IPS DF 6.9 (cell line): ENCODE measurements around the gene MAGI2.
"Not testable (repeated sequence)": the region's sequence is repeated elsewhere in the genome, so short reads cannot be mapped to it uniquely, and the experiment has no call there.

Experiments
- DNase-seq: peaks from one replicate; pipeline ENCODE4 v3.0.0-alpha.2; 2013; ENCODE audit warnings: low read depth, low spot score
- H3K27ac ChIP-seq: one replicate; pipeline ENCODE4 v1.5.1; 2013; ENCODE audit warnings: low read length, control low read depth
- H3K27me3 ChIP-seq: 2 replicates; pipeline ENCODE4 v1.6.1; 2013; ENCODE audit warnings: mild to moderate bottlenecking, low read length; ENCODE audit not compliant: control insufficient read depth, insufficient read depth
- H3K36me3 ChIP-seq: 2 replicates; pipeline ENCODE4 v1.6.1; 2013; ENCODE audit warnings: low read length; ENCODE audit not compliant: control insufficient read depth, insufficient read depth
- H3K4me1 ChIP-seq: 2 replicates; pipeline ENCODE4 v1.6.1; 2013; ENCODE audit warnings: low read length; ENCODE audit not compliant: control insufficient read depth, insufficient read depth
- H3K4me3 ChIP-seq: 2 replicates; pipeline ENCODE4 v1.5.1; 2013; ENCODE audit warnings: mild to moderate bottlenecking, low read length
- H3K9me3 ChIP-seq: 2 replicates; pipeline ENCODE4 v1.6.1; 2013; ENCODE audit warnings: low read length, inconsistent platforms; ENCODE audit not compliant: control insufficient read depth, insufficient read depth
- WGBS: extraction: QIAGEN DNeasy Blood & Tissue Kit; methylation state at CpG from one replicate; pipeline ENCODE4 v1.1.7; 2013; ENCODE audit warnings: mixed read lengths, missing lambda C conversion rate; ENCODE audit not compliant: insufficient read length, insufficient coverage; 5-methylcytosine and 5-hydroxymethylcytosine counted together

Gene MAGI2

DNA sequence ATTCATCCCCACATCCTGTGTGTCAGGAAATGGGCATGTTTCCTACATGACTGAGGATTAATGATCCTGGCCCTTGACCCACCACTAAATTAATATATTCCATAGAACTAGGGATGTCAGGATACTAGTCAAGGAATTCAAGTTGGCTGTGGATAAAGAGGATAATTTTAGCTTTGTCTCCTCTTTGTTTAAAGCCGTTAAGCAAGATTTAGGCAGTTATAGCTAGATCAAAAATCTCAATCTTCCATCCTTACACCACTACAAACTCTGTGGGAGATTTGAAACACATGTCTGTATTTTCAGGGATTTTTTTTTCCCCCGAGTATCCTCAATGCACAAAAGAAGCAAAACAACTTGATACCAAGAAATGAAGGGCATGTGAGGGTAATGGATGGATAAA lies 417.1 kb downstream of the MAGI2 start:
- DNase-seq, result no peak
- no peak overlapping the region for H3K27ac ChIP-seq
- H3K4me1 ChIP-seq, result no peaks in the 10 kb centered on the region
- no peaks in the 10 kb centered on the region for H3K27me3 ChIP-seq
- WGBS, result no CpG with 5 or more reads among the region's 2 CpGs
- H3K4me3 ChIP-seq, result no peak overlapping the region
- H3K9me3 ChIP-seq, result no peaks in the 10 kb centered on the region
- H3K36me3 ChIP-seq, result no peaks in the 10 kb centered on the region

DNA sequence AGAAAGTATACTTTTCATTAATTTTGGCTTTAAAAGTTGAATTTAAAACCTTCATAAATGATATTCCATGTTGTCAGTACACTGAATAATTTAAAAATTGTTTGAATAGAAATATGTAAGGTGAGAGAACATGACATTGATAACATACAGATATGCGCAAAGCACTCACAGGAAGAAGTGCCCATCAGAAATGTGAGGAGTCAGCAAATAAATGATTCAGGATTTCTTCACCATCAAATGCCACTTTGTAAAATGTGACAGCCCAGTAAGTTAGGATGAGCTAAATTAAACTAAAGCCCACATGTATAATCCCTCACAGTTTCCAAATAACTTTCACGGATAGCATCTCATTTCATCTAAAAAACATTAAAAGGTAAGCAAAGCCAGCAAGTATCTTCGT lies 417.6 kb downstream of the MAGI2 start:
- DNase-seq, result no peak
- Histone ChIP-seq H3K36me3 (no peaks in the 10 kb centered on the region), H3K9me3 (no peaks in the 10 kb centered on the region), H3K4me3 (no peak overlapping the region), H3K4me1 (no peaks in the 10 kb centered on the region), H3K27ac (no peak overlapping the region), H3K27me3 (no peaks in the 10 kb centered on the region)
- no CpG with 5 or more reads among the region's 3 CpGs for WGBS

DNA sequence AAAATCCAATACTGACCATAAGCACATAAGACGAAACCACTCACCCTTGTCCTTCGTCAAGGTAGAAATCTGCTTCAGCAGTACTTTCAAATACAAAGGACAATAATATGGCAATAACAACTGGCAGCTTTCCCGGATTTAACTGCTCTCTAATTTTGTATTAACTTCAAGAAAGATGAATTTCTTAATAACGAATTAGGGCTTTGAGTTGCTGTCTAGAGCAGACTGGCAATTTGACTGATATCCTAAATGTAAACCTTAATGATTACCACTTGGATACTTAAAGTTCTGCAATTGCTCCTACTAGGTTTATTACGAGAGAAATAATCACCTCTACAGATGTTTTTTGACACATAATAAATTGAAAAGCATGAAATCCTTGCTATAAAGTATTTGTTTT lies 418.7 kb downstream of the MAGI2 start:
- H3K9me3 ChIP-seq, result no peaks in the 10 kb centered on the region
- no peaks in the 10 kb centered on the region for H3K27me3 ChIP-seq
- no CpG with 5 or more reads among the region's 5 CpGs for WGBS
- H3K27ac ChIP-seq, result no peak overlapping the region
- no peak for DNase-seq
- H3K4me1 ChIP-seq, result no peaks in the 10 kb centered on the region
- no peaks in the 10 kb centered on the region for H3K36me3 ChIP-seq
- H3K4me3 ChIP-seq, result no peak overlapping the region

DNA sequence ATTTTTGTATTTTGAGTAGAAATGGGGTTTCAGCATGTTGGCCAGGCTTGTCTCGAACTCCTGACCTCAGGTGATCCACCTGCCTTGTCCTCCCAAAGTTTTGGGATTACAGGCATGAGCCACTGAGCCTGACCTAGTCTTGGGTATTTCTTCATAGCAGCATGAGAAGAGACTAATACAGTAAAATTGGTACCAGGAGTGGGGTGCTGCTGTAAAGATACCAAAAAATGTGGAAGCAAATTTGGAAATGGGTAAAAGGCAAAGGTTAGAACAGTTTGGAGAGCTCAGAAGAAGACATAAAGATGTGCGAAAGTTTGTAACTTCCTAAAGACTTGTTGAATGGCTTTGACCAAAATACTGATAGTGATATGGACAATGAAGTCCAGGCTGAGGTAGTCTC lies 433.8 kb downstream of the MAGI2 start:
- H3K27me3 ChIP-seq, H3K36me3 ChIP-seq, DNase-seq, H3K4me1 ChIP-seq, H3K9me3 ChIP-seq, H3K4me3 ChIP-seq, H3K27ac ChIP-seq: not testable (repeated sequence)
- no CpG with 5 or more reads among the region's 2 CpGs for WGBS

DNA sequence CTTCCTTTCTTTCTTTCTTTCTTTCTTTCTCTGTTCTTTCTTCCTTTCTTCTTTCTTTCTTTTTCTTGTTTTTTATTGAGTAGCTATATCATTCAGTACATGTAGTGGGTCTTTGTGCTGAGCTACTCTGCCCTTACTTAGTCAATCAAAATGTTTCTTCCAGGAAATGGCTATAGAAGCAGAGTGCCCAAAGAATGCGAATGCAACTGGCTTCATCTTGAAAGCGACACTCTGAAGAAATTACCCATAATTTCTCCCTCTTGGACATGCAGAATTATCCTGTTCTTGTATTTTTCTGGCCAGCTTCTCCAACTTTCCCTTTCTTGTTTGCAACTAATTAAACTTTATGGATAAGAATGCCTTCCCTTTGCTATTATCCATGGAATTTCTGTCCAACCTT lies 441.5 kb downstream of the MAGI2 start:
- no peaks in the 10 kb centered on the region for H3K36me3 ChIP-seq
- WGBS, result no CpG with 5 or more reads among the region's 2 CpGs

DNA sequence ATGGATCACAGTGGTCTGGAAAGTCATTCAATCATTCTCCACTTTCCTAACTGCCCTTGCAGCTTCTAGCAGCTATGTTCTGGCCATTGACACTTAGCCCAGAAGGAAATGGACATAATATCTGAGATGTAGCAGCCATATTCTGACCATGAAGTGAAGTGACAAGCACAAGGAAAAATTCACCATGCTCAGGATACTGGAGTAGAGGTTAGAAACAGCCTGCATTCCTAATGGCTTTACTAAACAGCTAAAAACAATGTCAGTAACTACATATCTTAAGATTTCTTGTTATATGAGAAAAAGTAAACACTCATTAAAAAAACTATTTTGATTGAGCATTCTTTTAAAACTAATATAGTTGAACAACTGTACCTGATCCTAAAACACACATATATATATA lies 443.8 kb downstream of the MAGI2 start:
- DNase-seq, result no peak
- Histone ChIP-seq H3K4me1 (no peaks in the 10 kb centered on the region), H3K27ac (no peak overlapping the region), H3K27me3 (no peaks in the 10 kb centered on the region), H3K36me3 (no peaks in the 10 kb centered on the region), H3K4me3 (no peak overlapping the region), H3K9me3 (no peaks in the 10 kb centered on the region)

More for the DNA sequence above, 441.5 kb downstream of the MAGI2 start:
- no peak for DNase-seq
- no peak overlapping the region for H3K4me3 ChIP-seq
- no peaks in the 10 kb centered on the region for H3K27me3 ChIP-seq
- no peak overlapping the region for H3K27ac ChIP-seq
- H3K4me1 ChIP-seq, result no peaks in the 10 kb centered on the region
- H3K9me3 ChIP-seq, result no peaks in the 10 kb centered on the region

DNA sequence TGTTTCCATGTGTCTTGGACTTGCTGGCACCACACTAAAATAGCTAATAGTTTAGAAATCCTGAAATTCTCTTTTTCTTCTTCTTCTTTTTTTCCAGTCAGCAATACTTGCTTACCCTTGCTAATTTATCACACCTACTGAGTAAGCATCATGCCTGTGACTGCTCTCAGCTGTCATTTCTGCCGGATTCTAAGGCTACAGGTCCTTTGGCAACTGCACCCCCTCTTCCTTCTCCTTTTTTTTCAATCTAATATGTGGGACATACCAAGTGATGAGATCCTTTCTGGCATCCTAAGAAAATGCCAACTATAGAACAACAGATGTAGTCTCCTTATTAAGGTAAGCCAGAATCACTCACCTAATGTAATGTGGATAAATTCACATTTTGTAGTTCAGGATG lies 444.7 kb downstream of the MAGI2 start:
- H3K36me3 ChIP-seq, result no peaks in the 10 kb centered on the region
- DNase-seq, result no peak
- H3K9me3 ChIP-seq, result no peaks in the 10 kb centered on the region
- H3K4me1 ChIP-seq, result no peaks in the 10 kb centered on the region
- no peaks in the 10 kb centered on the region for H3K27me3 ChIP-seq
- no peak overlapping the region for H3K4me3 ChIP-seq
- H3K27ac ChIP-seq, result no peak overlapping the region
- no CpG with 5 or more reads among the region's 1 CpG for WGBS

DNA sequence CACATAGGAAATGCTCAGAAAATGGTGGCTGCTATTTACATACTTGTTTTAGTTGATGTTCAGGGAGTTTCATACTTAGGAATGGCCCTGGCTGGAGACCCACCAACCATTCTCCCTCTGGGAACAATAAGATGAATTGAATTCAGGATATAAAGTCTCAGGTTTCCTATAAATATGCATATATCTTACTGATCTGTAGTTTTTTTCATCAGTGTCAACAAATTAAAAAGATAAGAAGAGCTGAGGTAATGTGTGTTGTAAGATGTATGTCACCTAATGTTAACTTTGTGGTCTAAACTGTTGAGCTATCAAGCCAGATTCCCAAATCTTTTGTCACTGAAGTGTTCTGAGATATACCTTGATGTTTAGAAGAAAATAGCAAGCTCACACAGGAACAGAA lies 457.5 kb downstream of the MAGI2 start:
- Histone ChIP-seq H3K27ac (no peak overlapping the region), H3K27me3 (no peaks in the 10 kb centered on the region), H3K36me3 (no peaks in the 10 kb centered on the region), H3K4me3 (no peak overlapping the region), H3K4me1 (no peaks in the 10 kb centered on the region), H3K9me3 (no peaks in the 10 kb centered on the region)
- DNase-seq, result no peak

DNA sequence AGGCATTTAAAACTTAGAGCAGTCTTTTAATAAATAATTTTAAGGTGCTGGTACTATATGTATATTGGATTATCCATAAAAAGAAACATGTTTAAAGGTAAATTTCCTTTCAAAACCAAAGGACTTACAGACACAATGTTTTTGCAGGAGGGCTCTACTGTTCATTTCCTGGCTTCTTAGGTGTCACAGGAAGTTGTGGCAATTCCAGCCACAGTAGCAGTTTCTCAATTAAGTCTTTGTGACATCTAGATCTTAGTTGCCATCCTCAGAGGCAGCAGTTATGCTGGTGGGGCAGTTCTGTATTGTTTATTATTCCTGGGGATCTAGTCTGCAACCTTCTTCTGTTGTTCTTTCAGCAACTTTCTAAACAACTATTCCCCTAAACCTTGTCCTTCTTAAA lies 460.1 kb downstream of the MAGI2 start:
- DNase-seq, result no peak
- Histone ChIP-seq H3K27ac (no peak overlapping the region), H3K4me3 (no peak overlapping the region), H3K4me1 (no peaks in the 10 kb centered on the region), H3K36me3 (no peaks in the 10 kb centered on the region), H3K27me3 (no peaks in the 10 kb centered on the region), H3K9me3 (no peaks in the 10 kb centered on the region)

DNA sequence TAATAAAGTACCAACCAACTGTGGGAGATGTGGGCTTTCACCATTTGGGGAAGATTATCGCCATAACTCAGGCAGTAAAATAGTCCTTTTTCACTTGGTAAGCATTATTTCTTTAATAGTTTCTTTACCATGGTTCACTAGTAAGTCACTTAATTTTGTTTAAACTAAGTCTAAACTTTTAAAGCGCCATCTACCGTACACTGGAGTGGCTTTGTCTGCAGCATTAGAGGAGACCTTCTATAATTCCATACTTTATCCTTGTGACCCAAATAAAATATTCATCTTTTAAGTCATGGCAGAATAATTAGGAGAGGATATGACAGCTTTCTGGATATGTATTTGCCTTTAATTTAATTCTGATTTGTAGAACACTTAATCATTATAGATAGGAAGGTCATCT lies 468.0 kb downstream of the MAGI2 start:
- no peaks in the 10 kb centered on the region for H3K4me1 ChIP-seq
- H3K27ac ChIP-seq, result no peak overlapping the region
- no peak overlapping the region for H3K4me3 ChIP-seq
- no peaks in the 10 kb centered on the region for H3K27me3 ChIP-seq
- WGBS, result no CpG with 5 or more reads among the region's 3 CpGs
- no peaks in the 10 kb centered on the region for H3K36me3 ChIP-seq
- DNase-seq, result no peak
- no peaks in the 10 kb centered on the region for H3K9me3 ChIP-seq

DNA sequence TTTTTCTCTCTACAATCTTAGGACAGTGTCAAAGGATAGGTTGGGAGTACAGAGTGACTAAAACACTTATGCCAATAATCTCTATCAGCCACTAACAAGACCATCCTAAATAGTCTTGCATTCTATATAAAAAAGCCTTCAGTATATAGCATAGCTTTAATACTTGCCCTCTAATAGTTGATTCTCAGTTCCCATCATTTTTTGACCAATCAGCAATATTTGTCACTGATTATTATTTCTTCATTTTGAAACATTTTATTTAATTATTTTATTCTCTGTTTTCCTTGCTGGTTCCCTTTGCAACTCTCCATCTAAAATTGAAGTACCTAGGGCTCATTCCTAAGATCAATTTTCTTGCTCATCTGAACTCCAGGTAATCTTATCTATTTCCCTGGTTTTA lies 470.0 kb downstream of the MAGI2 start:
- no peaks in the 10 kb centered on the region for H3K9me3 ChIP-seq
- DNase-seq, result no peak
- no peaks in the 10 kb centered on the region for H3K27me3 ChIP-seq
- H3K36me3 ChIP-seq, result no peaks in the 10 kb centered on the region
- H3K4me3 ChIP-seq, result no peak overlapping the region
- no peak overlapping the region for H3K27ac ChIP-seq
- H3K4me1 ChIP-seq, result no peaks in the 10 kb centered on the region

DNA sequence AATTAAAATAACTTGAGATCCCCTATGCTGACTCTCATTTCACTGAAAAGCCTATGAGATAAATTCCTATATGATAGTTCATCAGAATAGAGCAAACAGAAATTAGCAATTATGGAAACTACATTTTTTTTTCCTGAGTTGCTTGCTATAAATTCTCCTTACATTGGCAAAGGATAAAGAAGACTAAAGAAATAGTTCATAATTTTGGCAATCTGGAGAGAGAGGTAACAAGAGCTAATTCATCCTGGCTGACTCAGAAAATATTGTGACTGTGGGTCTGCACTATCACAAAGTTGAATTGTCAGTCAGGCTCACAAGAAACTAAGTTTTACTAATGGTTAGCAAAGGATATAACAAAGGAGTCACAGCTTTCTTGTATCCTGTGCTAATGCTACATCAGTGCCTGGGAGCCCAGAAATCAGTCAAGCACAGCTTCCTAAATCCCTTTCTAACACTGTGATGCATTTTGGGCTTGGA lies 483.0 kb downstream of the MAGI2 start:
- no peak overlapping the region for H3K27ac ChIP-seq

More for the DNA sequence above, 483.0 kb downstream of the MAGI2 start:
- no peaks in the 10 kb centered on the region for H3K9me3 ChIP-seq
- DNase-seq, result no peak
- H3K36me3 ChIP-seq, result no peaks in the 10 kb centered on the region
- no peak overlapping the region for H3K4me3 ChIP-seq
- H3K27me3 ChIP-seq, result no peaks in the 10 kb centered on the region
- H3K4me1 ChIP-seq, result no peaks in the 10 kb centered on the region
